ENCODE results near the gene BNIP2. TPM values are rescaled to one million over a fixed set of nuclear protein-coding genes. Genes with fewer than 3 reads are reported as not detected.
"Not testable (repeated sequence)": the region's sequence is repeated elsewhere in the genome, so short reads cannot be mapped to it uniquely, and the experiment has no call there.

BNIP2 gene, protein sequence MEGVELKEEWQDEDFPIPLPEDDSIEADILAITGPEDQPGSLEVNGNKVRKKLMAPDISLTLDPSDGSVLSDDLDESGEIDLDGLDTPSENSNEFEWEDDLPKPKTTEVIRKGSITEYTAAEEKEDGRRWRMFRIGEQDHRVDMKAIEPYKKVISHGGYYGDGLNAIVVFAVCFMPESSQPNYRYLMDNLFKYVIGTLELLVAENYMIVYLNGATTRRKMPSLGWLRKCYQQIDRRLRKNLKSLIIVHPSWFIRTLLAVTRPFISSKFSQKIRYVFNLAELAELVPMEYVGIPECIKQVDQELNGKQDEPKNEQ
- total RNA-seq: 29.7 TPM

DNA sequence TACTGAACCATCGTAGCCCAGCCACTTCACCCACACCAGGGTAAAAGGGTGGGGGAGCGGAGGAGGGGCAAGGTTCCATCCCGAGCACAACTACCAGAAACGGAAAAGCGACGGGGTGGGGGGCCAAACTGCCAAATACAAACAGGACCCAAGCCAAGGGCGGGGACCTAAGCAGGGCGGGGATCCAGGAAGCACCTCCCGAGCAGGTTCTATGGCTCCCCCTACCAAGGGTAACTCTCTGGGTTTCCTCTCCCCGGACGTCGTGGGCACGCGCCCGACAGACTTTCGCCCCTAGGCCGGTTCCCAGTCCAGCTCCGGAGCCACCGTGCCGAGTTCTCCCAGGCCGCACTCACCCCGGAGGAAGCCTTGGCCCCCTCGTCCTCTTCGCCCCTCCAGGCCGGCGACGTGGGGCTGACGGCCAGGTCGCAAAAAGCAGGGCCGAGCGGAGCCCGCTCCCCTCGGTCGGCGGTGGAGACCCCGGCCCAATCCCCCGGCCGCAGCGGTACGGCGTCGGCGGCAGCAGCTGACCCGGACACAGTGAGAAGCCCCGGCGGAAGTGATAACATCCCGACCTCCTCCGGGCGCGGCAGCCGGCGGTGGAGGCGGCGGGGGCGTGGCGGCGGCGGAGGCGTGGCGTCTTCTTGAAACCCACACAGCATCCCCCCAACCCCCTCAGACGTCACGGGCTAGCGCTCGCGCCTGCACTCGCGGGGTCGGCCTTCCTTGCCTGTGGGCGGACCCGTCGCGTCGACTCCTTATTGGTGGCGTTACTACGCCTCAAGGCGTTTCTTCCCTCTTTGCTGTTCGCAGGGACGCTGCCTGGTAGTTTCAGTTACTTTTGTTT, at the start of gene BNIP2:
BNIP2 (minus strand) TSS at position 539 of the 844 bp plus-strand sequence. CDS start 6,863 bp downstream, outside the sequence.
- ATAC-seq: peak; percentile 86
- peak; percentile 99 for DNase-seq (ENCODE audit: low spot score)

DNA sequence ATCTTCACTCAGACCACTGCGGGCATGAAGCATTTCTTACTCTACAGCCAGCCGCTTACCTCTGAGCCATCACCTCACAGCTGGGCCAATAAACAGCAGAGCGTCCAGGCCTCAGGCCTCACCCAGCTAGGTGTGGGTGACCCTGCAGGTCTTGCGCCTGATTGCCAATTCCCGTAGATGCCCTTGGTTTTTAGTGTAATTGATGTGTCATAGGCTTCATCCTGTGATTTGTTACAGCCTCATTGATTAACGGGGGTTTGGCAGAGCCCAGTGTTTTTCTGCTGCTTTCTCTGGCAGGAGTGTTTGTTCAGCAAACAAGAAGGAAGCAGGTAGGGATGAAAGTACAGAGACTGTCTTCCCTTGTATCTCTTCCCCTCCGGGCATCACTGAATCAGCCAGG, 49.6 kb upstream of the BNIP2 start:
- peak; percentile 90 for DNase-seq (ENCODE audit: low spot score)
- peak; percentile 76 for ATAC-seq

DNA sequence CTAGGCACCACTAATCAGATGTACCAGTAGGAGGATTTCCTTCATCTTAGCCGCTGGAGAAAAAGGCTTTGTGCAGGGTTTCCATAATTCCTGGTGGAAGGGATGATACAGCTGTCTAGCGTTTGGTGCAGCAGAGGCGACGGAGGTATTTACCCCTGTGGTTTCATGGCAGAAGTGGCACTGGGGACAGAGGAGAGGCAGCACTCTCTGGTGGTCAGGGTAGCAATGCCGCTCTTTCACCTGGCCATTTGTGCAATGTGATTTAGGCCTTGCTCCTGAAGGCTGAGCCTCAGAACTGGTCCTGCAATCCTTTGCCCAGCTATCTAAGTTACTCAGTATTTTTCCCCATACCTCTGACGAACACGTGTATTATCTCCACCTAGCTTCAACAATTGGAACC, 47.1 kb upstream of the BNIP2 start:
- DNase-seq (ENCODE audit: low spot score) (no peak), ATAC-seq (no peak)

DNA sequence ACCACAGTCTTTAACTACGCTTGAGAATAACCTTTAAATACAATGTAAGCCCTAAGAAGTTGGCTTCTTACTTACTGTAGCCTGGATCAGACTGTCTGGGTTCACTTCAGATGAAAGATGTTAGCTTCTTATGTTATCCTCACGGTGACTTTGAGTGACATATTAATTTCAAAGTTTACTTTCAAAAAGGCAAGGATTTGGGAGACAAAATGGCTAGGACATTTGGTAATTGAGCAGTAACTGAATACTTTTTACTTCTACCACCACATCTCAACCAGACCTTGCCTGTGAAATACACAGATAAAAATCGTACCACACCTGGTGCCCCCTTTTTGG, 36.0 kb upstream of the BNIP2 start:
- ATAC-seq (no peak), DNase-seq (ENCODE audit: low spot score) (no peak)

DNA sequence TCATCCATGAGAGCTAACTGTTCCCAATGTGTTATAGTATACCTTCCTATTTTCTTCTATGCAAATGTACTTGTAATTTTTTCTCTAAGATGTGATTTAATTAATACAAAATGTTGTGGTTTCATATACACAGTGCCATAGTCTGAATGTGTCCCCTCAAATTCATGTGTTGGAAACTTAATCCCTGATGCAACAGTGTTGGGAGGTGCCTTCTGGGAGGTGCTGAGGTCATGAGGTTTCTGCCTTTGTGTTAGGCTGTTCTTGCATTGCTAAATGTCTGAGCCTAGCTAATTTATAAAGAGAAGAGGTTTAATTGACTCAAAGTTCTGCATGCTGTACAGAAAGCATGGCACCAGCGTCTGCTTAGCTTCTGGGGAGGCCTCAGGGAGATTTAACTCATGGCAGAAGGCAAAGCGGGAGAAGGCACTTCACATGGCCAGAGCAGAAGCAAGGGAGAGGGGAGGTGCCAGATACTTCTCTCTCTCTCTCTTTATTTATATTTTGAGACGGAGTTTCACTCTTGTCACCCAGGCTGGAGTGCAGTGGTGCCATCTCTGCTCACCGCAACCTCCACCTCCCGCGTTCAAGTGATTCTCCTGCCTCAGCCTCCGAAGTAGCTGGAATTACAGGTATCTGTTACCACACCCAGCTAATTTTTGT, 34.7 kb upstream of the BNIP2 start:
- DNase-seq (ENCODE audit: low spot score): no peak
- peak; percentile 35 for ATAC-seq

DNA sequence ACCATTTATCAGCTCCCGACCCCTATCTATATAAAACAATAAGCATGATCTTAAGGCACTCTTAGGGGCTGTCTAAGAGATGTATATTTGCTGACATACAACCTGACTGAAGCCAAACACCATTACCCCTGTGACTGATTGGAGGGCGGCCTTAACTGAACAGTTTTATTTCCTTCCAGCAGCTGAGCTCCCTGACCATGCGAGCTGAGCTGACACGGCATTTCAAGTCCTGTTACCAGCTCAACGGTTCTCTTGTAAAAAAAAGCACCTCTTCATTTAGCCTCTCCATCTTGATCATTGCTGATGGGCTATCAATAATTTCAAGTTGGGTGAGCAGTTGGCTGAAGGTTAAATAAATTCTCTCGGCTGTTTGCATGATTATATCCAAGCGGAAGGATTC, 33.4 kb upstream of the BNIP2 start:
- DNase-seq (ENCODE audit: low spot score) (no peak), ATAC-seq (no peak)

DNA sequence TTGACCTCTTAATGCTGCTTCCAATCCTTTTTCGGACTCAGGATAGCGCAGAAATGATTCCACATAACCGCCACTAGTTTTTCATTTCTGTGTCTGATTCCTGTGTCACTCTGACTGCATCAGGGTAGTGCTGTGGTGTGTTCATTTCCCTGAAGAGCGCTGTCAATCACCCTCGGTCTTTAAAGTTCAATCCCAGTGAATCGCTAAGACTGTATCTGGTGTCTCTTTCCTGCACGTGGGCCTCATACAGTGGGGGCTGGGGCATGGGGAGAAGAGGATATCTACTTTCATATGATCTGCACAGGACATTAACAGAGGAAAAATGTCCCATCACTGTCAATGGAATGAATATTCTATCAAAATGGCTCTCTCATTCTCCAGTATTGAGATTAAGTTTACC, 32.9 kb upstream of the BNIP2 start:
- no peak for ATAC-seq
- DNase-seq (ENCODE audit: low spot score): no peak

DNA sequence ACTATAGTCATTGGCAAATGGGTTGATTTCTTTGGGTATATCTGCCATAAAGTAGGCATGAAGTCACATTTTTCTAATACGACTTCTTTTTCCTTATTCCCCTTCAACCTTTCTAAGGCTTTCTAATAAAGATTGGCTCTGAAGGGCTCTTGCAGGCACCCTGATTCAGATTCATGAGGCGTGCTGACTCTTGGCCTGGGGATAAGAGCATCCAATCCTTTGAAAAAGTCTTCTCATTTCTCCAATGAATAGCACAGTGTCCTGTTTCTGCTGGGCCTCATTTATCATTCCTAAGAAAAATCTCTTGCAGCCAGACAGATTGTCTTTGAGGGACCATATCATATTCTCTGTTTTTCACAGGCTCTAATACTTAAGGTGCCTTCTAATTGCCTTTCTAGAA, 32.3 kb upstream of the BNIP2 start:
- DNase-seq (ENCODE audit: low spot score) (no peak), ATAC-seq (no peak)

DNA sequence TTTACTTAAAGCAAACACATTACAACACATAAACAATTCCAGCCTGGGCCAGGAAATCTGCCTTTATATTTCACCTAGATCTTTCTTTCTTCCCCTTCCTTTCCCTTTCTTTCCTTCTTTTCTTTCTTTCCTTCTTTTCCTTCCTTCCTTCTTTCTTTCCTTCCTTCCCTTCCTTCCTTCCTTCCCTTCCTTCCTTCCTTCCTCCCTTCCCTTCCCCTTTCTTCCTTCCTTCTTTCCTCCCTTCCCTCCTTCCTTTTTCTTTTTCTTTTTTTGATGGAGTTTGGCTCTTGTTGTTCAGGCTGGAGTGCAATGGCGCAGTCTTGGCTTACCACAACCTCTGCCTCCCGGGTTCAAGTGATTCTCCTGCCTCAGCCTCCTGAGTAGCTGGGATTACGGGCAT, 24.1 kb upstream of the BNIP2 start:
- ATAC-seq (no peak), DNase-seq (ENCODE audit: low spot score) (no peak)

DNA sequence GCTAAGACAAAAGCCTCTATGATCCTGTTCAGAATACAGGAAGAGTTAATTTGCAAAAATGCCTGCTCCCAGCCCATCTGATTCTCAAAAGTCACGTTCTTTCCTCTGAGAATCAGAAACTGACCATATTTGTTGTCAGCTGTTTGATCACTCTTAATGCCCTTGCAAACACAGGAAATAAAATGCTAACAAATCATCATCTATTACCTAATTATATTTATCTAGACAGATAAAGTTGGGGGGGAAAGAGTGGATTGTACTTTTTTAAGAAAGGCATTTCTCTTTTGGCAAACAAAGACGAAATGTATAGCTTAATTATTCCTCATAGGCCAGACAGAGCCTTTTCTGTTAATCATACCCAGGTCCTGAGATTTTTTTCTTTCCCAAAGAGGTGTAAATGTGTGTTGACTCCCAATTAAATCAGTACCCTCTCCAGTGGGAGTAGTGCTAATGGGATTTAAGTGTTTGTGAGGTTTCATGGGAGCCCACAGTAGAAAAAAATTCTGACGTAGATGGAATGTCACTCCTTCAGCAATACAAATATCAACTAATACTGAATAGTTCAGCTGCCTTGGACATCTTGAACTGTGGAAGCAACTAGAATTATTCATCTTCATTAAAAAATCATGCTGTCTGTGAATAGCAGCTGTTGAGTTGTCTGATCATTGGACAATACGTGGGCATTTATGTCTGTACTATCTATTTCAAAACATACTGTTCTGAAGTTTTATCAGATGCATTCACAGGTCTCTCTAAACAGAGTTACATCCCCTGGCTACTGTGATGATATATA, 22.5 kb upstream of the BNIP2 start:
- DNase-seq (ENCODE audit: low spot score) (no peak), ATAC-seq (no peak)

DNA sequence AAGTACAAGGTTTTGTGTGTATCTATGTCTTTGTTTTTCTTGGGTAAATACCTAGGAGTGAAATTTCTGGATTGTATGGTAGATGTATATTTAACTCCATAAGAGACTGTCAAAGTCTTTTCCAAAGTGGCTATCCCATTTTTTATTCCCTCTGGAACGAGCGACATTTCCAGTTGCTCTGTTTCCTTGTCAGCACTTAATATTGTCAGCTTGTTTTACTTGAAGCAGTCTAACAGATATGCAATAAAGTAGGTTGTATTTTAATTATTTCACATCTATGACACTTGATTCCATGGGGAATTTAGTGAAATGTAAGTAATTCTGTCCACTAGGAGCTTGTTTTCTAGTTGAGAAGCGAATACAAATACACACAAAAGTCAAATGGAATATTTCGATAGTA, 18.5 kb upstream of the BNIP2 start:
- DNase-seq (ENCODE audit: low spot score) (no peak), ATAC-seq (no peak)

DNA sequence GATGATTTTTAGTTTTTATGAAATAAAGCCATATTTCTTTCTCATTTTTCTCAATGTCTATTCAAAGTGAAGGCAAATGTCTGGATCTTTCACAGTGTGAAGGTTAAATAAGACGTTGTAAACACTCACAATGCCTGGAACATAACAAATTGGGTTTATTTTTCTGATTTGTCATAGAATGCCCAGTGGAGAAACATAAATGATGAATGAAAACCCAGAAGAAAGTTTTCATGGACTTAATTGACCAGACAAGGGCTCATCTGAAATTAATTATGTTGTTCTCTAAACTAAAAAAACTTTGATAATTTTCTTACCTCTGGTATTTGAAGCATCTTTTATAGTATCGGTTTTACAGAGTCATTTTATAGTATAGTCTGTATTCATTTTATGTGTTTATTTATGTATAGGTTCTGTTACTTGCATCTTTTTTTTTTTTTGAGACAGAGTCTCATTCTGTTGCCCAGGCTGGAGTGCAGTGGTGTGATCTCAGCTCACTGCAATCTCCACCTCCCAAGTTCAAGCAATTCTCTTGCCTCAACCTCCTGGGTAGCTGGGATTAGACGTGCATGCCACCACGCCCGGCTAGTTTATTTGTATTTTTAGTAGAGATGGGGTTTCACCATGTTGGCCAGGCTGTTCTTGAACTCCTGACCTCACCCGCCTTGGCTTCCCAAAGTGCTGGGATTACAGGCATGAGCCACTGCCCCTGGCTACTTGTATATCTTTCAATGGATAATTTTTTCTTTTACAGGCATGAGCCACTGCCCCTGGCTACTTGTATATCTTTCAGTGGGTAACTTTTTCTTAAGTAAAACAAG, 15.1 kb upstream of the BNIP2 start:
- ATAC-seq: no peak

DNA sequence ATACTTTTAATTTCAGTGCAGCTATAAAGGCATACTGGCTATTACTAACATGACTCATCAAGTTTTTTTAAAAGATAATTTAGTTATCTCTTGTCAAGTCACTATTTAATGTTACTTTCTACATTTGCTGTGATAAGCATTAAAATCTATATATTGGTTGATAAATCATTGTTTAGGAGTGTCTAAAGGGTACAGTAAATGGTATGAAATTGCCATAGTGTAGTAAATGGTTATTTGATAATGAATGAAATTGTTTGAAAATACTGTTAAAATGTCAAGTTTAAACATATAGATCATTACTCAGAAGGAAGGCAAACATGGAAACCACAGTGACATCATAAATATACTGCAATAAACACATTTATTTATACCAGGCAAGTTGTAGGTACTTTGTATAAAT, 13.2 kb upstream of the BNIP2 start:
- ATAC-seq: no peak

More for the DNA sequence above, 15.1 kb upstream of the BNIP2 start:
- no peak for DNase-seq (ENCODE audit: low spot score)

DNA sequence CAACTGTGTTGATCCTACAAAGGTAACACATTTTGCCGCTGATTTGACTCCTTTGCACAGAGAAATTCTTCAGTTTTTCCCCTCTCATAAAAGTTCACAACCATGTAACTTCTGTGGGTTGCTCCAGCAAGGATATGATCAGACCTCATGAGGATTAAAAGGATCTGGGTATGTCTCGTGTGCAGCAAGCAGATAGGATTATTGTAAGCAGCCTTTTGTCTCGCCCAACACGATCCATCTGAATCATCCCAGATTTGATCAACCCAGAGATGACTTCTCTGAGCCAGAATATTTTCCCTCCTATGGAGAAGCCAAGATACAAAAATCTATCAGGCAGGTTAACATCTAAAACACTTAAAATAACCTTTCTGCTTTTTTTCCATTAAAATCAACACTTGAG, 12.8 kb upstream of the BNIP2 start:
- DNase-seq (ENCODE audit: low spot score): no peak
- no peak for ATAC-seq

More for the DNA sequence above, 13.2 kb upstream of the BNIP2 start:
- DNase-seq (ENCODE audit: low spot score): no peak

DNA sequence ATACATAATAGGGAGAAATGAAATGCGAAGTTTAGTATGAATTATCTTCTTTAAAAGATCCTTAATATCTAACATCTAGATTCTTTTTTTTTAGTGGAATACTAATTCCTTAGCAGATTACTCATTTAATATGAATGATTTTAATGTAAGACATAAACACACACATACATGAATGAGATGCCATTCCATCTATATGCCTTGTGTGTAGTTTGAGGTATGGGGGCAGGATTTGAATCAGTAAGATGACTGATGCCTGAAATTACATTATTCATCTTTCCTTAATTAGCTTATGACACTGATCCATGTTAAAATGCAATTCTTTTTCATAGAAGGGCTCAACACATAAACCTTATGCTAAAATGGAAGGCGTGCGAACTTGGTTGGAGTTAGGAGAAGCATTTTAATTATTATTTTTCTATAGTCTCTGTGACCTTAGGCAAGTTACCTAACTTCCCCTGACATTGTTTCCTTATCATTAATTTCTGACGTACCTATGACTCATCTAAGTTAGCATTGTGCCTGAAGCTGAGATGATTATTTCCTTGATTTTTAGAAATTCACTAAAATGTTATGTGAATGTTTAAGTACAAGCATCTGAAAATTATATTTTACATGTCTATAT, 10.8 kb upstream of the BNIP2 start:
- DNase-seq (ENCODE audit: low spot score): no peak
- ATAC-seq: no peak

DNA sequence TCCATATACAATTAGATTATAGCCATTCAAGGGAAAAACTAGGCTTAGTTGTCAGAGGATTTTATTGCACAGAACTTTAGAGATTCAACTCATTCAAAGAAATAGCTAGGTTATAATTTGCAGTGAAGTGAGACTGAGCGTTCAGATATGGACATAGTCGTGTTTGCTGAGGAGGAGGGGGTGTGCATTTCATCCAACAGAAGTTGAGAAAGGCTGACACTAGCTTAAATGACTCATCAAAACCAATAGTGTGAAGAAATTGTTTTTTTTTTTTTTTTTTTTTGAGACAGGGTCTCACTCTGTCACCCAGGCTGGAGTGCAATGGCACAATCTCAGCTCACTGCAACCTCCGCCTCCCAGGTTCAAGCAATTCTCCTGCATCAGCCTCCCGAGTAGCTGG, 8.9 kb upstream of the BNIP2 start:
- DNase-seq (ENCODE audit: low spot score); ATAC-seq: not testable (repeated sequence)

DNA sequence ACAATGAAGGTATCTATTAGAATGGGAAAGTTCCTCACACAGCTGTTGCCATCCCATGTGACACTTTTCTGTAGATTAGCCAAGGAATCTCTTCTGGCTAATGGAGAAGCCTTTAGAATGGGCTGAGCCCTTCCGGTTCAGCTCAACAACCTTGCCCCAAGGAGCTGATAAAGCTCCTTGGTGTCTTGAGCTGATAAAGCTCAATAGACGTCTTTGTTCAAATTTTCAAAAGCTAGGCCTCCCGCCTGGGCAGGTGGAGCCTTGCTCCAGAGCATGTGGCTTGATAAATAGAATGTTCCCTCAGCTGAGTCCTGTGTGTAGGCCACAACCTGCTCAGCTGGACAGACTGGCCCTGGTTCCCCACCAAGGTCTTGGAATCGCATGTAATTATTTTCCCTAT, 7.2 kb upstream of the BNIP2 start:
- DNase-seq (ENCODE audit: low spot score): no peak

DNA sequence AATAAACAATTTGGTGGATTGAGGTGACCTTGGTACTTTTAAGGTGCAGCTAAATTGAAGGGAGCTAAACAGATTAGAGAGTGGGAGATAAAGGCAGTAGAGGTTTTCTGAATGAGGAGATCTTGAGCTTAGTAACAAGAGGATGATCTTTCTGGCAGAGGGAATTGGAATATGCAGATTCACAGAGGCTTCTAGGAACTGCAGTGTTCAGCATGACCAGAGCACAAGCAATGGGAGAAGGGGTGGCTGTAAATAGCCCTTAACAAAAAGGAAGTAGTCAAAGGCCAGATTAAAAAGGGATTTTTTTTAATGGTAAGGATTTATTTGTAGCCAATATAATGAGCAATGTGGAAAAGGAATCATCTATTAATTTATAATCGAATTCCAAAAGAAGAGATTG, 5.7 kb upstream of the BNIP2 start:
- DNase-seq (ENCODE audit: low spot score) (no peak), ATAC-seq (no peak)

More for the DNA sequence above, 7.2 kb upstream of the BNIP2 start:
- no peak for ATAC-seq

DNA sequence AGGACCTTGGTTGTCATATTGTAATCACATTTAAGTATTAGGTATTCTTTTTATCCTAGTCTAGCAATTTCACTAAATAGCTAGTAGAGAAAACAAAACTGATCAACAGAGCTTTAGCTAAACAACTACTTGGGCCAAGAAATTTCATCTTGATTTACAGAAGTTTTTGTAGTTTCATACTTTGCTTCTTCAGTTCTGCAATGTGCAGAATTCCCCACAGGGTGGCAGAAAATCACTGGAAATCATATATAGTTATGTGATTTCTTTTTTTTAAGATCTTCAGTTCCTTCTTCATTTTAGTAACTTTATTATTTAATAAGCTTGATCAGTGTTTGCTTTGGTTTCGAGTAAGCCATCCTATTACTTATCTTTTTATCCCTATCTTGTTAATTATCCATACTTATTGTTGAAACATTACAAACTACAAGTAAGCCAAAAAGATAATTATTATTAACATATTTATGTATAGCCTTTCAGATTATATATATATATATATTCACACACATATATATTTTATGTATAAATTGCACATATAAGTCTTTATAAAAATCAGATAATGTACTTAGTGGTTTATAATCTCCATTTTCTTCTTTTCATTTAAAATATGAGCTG, 2.2 kb upstream of the BNIP2 start:
- DNase-seq (ENCODE audit: low spot score) (no peak), ATAC-seq (no peak)
